GM18870 (cell line): ENCODE measurements around the gene SPEF1.
A peak's percentile ranks its signal among the peaks of the same experiment; 100 is the strongest.
"Not testable (repeated sequence)": the region's sequence is repeated elsewhere in the genome, so short reads cannot be mapped to it uniquely, and the experiment has no call there.

Experiments used
- ATAC-seq: cut with Tn5 transposase; IDR thresholded peaks from one replicate; pipeline ENCODE4 v1.9.1; 2021; ENCODE audit warnings: moderate library complexity; ENCODE audit not compliant: unreplicated experiment

SPEF1 gene

GRCh38 chr20:3781153-3781910, at the start of gene SPEF1:
Gene SPEF1, minus strand, starts transcription at chr20:3781448. Its CDS starts 161 bp downstream, at chr20:3781287.
- ATAC-seq = peak; percentile 54

GRCh38 chr20:3829891-3830290, 48.6 kb upstream of the SPEF1 start:
- ATAC-seq = not testable (repeated sequence)

GRCh38 chr20:3828798-3829197, 47.5 kb upstream of the SPEF1 start:
- no peak for ATAC-seq

- no peak for ATAC-seq
Measured at GRCh38 chr20:3826420-3826819, 45.2 kb upstream of the SPEF1 start.

- ATAC-seq = no peak
Measured at GRCh38 chr20:3825526-3825925, 44.3 kb upstream of the SPEF1 start.

- no peak for ATAC-seq
Measured at GRCh38 chr20:3823881-3824280, 42.6 kb upstream of the SPEF1 start.

- no peak for ATAC-seq
Measured at GRCh38 chr20:3821996-3822395, 40.7 kb upstream of the SPEF1 start.

GRCh38 chr20:3820901-3821727, 39.9 kb upstream of the SPEF1 start:
- ATAC-seq = no peak

- peak; percentile 74 for ATAC-seq
Measured at GRCh38 chr20:3820048-3820900, 39.0 kb upstream of the SPEF1 start, which contains the start of gene AP5S1. Gene AP5S1, plus strand, starts transcription at chr20:3820547. Its CDS starts 1,571 bp downstream, at chr20:3822118.

GRCh38 chr20:3819411-3820047, 38.3 kb upstream of the SPEF1 start:
- ATAC-seq = no peak

- ATAC-seq = no peak
Measured at GRCh38 chr20:3818155-3819151, 37.2 kb upstream of the SPEF1 start.

GRCh38 chr20:3815703-3816315, 34.6 kb upstream of the SPEF1 start:
- ATAC-seq = no peak

GRCh38 chr20:3814928-3815495, 33.8 kb upstream of the SPEF1 start:
- no peak for ATAC-seq

- no peak for ATAC-seq
Measured at GRCh38 chr20:3813848-3814581, 32.8 kb upstream of the SPEF1 start.

GRCh38 chr20:3812975-3813847, 32.0 kb upstream of the SPEF1 start:
- ATAC-seq = no peak

GRCh38 chr20:3812259-3812681, 31.0 kb upstream of the SPEF1 start:
- ATAC-seq = no peak
